ENCODE data around the gene ATP11C. TPM values are rescaled to one million over a fixed set of nuclear protein-coding genes. Genes with fewer than 3 reads are reported as not detected.

ATP11C gene
- polyA plus RNA-seq, 3 donors: 1.6 to 6.7 (median 2.5) TPM

- Histone ChIP-seq H2AFZ (ENCODE audit: insufficient read depth, low read depth, low read length, poor library complexity, severe bottlenecking) (no peak overlapping the region), H3K27ac (ENCODE audit: low read depth in 1 of 2, low read length in 2 of 2) (no peak overlapping the region), H3K36me3 (replicated peaks in 1 of 2; ENCODE audit: control insufficient read depth in 1 of 2, insufficient read depth in 2 of 2, low read length in 2 of 2) (peaks cover 10 to 52% of the 10 kb centered on the region in 2 donors), H3K9me3 (replicated peaks in 1 of 2; ENCODE audit: control insufficient read depth in 1 of 2, insufficient read depth in 1 of 2, low read length in 2 of 2) (no peaks in the 10 kb centered on the region), H3K4me1 (ENCODE audit: control insufficient read depth in 1 of 2, insufficient read depth in 2 of 2, low read length in 2 of 2) (no peaks in the 10 kb centered on the region), H3K9ac (ENCODE audit: insufficient read depth, low read length, poor library complexity, severe bottlenecking) (no peak overlapping the region), H3K27me3 (ENCODE audit: control insufficient read depth in 2 of 2, insufficient read depth in 2 of 2, low read length in 2 of 2) (no peaks in the 10 kb centered on the region), H3K4me2 (replicated peaks; ENCODE audit: extremely low read depth, low read length, poor library complexity, severe bottlenecking) (no peak overlapping the region), H3K4me3 (replicated peaks in 1 of 3; ENCODE audit: low read depth in 2 of 3, low read length in 3 of 3) (no peak overlapping the region), H4K20me1 (ENCODE audit: insufficient read depth, low read length) (no peaks in the 10 kb centered on the region), H3K79me2 (ENCODE audit: insufficient read depth, low read length) (no peaks in the 10 kb centered on the region)
- H3K27me3 Mint-ChIP-seq (ENCODE audit: low read depth in 3 of 3): no peaks in the 10 kb centered on the region
- H3K36me3 Mint-ChIP-seq: peaks cover 25 to 32% of the 10 kb centered on the region in 2 donors
- intact Hi-C loops (cut with micrococcal nuclease): no loop called here
- no CpG with 5 or more reads among the region's 1 CpG for WGBS (ENCODE audit: insufficient coverage)
- H3K9me3 Mint-ChIP-seq: no peaks in the 10 kb centered on the region
- no peak overlapping the region for H3K4me3 Mint-ChIP-seq
- no peak for TF ChIP-seq CTCF (IDR thresholded peaks at IDR 0.05)
- no peak for DNase-seq
- no peak overlapping the region for H3K27ac Mint-ChIP-seq
- no peaks in the 10 kb centered on the region for H3K4me1 Mint-ChIP-seq
Observed at GRCh38 chrX:139795196-139795595, 137.7 kb downstream of the ATP11C start.

- intact Hi-C loops (cut with micrococcal nuclease): no loop called here
- H3K79me2 ChIP-seq (ENCODE audit: insufficient read depth, low read length): no peaks in the 10 kb centered on the region
- H3K36me3 Mint-ChIP-seq: peaks cover 29 to 39% of the 10 kb centered on the region in 2 donors
- no peaks in the 10 kb centered on the region for H3K27me3 ChIP-seq (ENCODE audit: control insufficient read depth in 2 of 2, insufficient read depth in 2 of 2, low read length in 2 of 2)
- H3K27me3 Mint-ChIP-seq (ENCODE audit: low read depth in 3 of 3): peaks cover 0 to 2% (median 0%) of the 10 kb centered on the region in 3 donors
- H3K27ac ChIP-seq (ENCODE audit: low read depth in 1 of 2, low read length in 2 of 2): no peak overlapping the region
- H3K4me3 Mint-ChIP-seq: no peak overlapping the region
- H3K9ac ChIP-seq (ENCODE audit: insufficient read depth, low read length, poor library complexity, severe bottlenecking): no peak overlapping the region
- no peaks in the 10 kb centered on the region for H3K4me1 ChIP-seq (ENCODE audit: control insufficient read depth in 1 of 2, insufficient read depth in 2 of 2, low read length in 2 of 2)
- DNase-seq: no peak
- TF ChIP-seq CTCF (IDR thresholded peaks at IDR 0.05): no peak
- no peak overlapping the region for H2AFZ ChIP-seq (ENCODE audit: insufficient read depth, low read depth, low read length, poor library complexity, severe bottlenecking)
- no peak overlapping the region for H3K27ac Mint-ChIP-seq
- H3K9me3 ChIP-seq (replicated peaks in 1 of 2; ENCODE audit: control insufficient read depth in 1 of 2, insufficient read depth in 1 of 2, low read length in 2 of 2): no peaks in the 10 kb centered on the region
- no peaks in the 10 kb centered on the region for H3K9me3 Mint-ChIP-seq
- H3K4me1 Mint-ChIP-seq: no peaks in the 10 kb centered on the region
- 100% methylated on average over 2 of the region's 2 CpGs for WGBS (ENCODE audit: insufficient coverage)
- no peak overlapping the region for H3K4me3 ChIP-seq (replicated peaks in 1 of 3; ENCODE audit: low read depth in 2 of 3, low read length in 3 of 3)
- H3K4me2 ChIP-seq (replicated peaks; ENCODE audit: extremely low read depth, low read length, poor library complexity, severe bottlenecking): no peak overlapping the region
- H3K36me3 ChIP-seq (replicated peaks in 1 of 2; ENCODE audit: control insufficient read depth in 1 of 2, insufficient read depth in 2 of 2, low read length in 2 of 2): peaks cover 19 to 64% of the 10 kb centered on the region in 2 donors
- H4K20me1 ChIP-seq (ENCODE audit: insufficient read depth, low read length): no peaks in the 10 kb centered on the region
Observed at GRCh38 chrX:139787601-139788000, 145.3 kb downstream of the ATP11C start.
